Stimulated activated CD4-positive, alpha-beta T cell treated with anti-CD3 and anti-CD28 coated beads, Interleukin-1b, Interleukin-23, amount 100 ng/mL, for 1 hour (primary cell): ENCODE results near the gene MACF1.
"Not testable (repeated sequence)": the region's sequence is repeated elsewhere in the genome, so short reads cannot be mapped to it uniquely, and the experiment has no call there.

ENCODE experiments used
- DNase-seq, 2 donors: peaks; one replicate each; pipeline ENCODE4 v3.0.0-alpha.2; 2020; ENCODE audit warnings: low read depth in 2 of 2

Gene MACF1, protein sequence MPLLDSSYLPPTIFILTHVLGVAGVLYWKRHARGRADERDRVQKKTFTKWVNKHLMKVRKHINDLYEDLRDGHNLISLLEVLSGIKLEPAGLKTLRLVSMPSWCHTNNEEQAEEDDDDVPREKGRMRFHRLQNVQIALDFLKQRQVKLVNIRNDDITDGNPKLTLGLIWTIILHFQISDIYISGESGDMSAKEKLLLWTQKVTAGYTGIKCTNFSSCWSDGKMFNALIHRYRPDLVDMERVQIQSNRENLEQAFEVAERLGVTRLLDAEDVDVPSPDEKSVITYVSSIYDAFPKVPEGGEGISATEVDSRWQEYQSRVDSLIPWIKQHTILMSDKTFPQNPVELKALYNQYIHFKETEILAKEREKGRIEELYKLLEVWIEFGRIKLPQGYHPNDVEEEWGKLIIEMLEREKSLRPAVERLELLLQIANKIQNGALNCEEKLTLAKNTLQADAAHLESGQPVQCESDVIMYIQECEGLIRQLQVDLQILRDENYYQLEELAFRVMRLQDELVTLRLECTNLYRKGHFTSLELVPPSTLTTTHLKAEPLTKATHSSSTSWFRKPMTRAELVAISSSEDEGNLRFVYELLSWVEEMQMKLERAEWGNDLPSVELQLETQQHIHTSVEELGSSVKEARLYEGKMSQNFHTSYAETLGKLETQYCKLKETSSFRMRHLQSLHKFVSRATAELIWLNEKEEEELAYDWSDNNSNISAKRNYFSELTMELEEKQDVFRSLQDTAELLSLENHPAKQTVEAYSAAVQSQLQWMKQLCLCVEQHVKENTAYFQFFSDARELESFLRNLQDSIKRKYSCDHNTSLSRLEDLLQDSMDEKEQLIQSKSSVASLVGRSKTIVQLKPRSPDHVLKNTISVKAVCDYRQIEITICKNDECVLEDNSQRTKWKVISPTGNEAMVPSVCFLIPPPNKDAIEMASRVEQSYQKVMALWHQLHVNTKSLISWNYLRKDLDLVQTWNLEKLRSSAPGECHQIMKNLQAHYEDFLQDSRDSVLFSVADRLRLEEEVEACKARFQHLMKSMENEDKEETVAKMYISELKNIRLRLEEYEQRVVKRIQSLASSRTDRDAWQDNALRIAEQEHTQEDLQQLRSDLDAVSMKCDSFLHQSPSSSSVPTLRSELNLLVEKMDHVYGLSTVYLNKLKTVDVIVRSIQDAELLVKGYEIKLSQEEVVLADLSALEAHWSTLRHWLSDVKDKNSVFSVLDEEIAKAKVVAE (N-terminal part only)

GRCh38 chr1:39204441-39205081 lies at the start of gene MACF1:
TSS of gene MACF1 (plus strand) at chr1:39204695. CDS start at chr1:39205023, 328 bp downstream.
- DNase-seq = no peak

- no peak for DNase-seq
These were observed 47.2 kb upstream of the MACF1 start for GRCh38 chr1:39157304-39157703.

GRCh38 chr1:39158327-39159086 lies 46.0 kb upstream of the MACF1 start:
- DNase-seq = no peak

DNA sequence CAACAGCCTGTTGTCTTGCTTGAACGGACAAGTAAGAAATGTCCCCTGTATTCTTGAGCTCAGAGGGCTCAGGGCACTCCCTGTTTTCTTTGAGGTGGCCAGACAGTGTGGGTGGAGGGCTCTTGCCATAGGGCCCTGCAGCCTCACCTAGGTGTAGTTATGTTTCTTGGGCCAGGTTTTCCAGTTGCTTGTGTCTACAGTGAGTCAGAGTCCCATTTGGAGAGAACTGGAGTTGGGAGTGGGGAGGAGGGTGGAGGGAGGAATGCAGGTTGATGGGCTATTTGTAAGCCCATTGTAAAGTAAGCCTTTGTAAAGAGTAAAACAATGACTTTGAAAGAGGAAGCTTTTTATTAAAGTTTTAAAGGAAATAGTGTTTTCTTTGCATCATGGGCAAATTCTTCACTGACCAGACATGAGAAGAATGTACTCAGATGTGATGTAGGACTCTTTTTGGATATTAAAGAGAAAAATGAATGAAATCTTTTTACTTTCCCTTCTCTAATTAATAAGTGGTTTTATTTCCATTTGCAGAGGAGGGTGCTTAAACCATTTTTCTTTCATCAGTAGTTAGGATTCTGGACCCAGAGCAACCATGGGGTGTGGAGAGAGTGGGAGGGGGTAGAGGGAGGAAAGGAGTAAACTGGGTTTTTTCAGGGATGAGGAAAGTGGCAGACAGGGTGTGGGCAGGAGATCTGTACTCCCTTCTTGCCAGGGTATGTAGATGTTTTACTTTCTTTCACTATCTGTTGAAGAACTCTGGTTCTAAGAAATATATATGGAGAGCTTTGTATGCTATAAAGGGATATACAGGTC lies 45.1 kb upstream of the MACF1 start:
- no peak for DNase-seq

DNA sequence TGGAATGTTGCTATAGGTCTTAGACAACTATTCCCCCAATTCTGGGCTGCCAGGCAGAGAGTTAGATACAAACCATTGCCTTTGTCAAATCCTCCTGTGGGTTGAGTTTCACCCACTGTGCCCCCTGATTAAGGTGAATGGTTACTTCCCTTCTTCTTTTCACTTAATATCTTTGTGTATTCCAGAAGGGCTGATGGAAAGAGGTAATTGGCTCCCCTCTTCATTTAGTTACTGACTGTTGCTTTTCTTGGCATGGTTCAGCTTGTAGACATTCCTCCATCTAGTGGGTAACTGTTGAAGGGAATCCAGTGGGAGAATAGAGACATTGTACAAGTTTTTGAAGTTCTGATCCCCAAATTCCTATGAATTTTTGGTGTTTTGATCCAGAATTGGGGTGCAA lies 43.8 kb upstream of the MACF1 start:
- no peak for DNase-seq

DNA sequence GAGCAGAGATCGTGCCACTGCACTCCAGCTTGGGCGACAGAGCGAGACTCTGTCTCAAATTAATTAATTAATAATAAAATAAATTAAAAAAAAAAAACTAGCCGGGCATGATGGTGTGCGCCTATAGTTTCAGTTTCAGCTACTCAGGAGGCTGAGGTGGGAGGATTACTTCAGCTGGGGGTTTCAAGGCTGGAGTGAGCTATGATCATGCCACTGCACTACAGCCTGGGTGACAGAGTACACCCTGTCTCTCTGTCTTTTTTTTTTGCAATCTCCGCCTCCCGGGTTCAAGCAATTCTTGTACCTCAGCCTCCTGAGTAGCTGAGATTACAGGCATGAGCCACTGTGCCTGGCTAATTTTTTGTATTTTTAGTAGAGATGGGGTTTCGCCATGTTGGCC lies 42.7 kb upstream of the MACF1 start:
- not testable (repeated sequence) for DNase-seq

GRCh38 chr1:39163469-39163868 lies 41.0 kb upstream of the MACF1 start:
- DNase-seq = no peak

- DNase-seq = no peak
These were observed 40.2 kb upstream of the MACF1 start for GRCh38 chr1:39164256-39164655.

- DNase-seq = no peak
These were observed 39.4 kb upstream of the MACF1 start for GRCh38 chr1:39165049-39165448.

DNA sequence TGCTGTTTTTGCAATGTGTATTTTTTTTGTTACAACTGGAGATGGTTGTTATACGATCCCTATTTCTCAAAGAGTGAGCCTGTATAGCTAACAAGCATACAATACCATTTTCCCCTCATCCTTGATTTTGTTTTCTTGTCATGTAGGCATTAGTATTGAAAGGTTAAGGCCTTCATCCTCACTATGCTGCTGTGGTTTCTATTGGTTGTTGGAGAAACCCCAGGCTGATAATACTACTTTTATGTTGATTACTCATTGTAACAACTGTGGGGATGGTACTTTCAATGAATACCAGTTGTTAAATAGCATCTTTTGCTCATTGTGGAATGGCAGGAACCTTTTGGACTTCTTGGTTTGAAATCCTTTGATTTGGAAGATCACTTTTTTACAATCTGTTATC lies 39.0 kb upstream of the MACF1 start:
- DNase-seq = no peak

- DNase-seq = no peak
These were observed 36.8 kb upstream of the MACF1 start for GRCh38 chr1:39167632-39168209.

DNA sequence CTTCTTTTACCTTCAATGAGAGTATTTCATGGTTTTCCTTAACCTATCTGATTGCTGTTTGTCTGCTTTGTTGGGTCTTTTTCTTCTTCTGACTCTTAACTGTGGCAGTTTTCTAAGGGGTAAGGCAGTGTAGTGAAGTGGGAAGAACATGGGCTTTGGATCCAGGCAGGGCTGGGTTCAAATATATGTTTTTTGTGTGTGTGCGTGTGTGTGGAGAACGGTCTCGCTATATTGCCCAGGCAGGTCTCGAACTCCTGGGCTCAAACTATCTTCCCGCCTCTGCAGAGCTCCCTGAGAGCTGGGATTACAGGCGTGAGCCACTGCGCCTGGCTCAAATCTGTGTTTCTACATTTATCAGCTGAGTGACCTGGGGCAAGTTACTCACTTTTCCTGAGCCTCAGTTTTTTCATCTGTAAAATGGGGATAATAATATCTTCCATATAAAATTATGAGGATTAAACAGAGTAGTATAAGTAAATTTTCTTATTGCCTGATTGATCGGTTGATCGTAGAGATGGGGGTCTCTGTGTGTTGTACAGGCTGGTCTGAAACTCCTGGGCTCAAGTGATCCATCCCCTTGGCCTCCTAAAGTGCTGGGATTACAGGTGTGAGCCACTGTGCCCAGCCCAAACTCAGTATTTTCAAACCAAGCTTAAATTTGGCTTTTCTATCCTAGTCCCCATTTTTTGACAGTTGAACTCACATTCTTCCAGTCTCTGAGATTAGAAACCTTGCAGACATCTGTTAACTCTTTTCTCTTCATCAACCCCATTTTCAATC lies 36.0 kb upstream of the MACF1 start:
- no peak for DNase-seq

- DNase-seq = no peak
These were observed 33.5 kb upstream of the MACF1 start for GRCh38 chr1:39170731-39171667.

DNA sequence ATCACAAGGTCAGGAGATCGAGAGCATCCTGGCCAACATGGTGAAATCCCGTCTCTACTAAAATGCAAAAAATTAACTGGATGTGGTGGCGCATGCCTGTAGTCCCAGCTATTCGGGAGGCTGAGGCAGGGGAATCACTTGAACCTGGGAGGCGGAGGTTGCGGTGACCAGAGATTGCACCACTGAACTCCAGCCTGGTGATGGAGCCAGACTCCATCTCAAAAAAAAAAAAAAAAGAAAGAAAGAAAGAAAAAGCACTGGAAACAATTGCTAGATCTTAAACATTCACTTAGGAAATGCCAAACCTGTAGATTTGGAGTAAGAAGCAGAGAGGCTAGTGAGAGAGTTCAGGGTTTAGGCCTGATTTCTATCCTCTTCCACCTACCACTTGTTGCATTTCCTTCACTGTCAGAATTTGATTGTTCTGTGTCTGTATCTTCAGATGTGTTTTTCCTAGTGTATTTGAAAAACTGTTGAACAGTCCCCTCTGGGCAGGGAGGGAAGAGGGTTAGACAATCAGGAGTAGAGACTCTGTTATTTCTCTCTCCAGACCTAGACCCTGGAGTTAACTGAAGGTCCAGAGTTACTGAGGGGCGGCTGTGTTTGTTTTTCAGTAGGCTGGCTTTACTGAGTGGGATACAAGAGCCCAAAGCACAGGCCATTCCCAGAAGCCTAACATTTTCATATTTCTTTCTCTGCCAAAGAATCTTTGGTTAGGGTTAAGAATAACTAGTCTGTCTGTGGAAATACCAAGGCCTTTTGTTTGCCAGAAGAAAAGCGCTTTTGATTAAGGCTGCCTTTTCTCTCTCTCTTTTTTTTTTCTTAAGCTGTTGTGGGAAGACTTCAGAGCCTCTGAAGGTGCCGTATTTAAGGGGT lies 31.1 kb upstream of the MACF1 start:
- DNase-seq = no peak

- DNase-seq = no peak
These were observed 30.5 kb upstream of the MACF1 start for GRCh38 chr1:39173995-39174380.

DNA sequence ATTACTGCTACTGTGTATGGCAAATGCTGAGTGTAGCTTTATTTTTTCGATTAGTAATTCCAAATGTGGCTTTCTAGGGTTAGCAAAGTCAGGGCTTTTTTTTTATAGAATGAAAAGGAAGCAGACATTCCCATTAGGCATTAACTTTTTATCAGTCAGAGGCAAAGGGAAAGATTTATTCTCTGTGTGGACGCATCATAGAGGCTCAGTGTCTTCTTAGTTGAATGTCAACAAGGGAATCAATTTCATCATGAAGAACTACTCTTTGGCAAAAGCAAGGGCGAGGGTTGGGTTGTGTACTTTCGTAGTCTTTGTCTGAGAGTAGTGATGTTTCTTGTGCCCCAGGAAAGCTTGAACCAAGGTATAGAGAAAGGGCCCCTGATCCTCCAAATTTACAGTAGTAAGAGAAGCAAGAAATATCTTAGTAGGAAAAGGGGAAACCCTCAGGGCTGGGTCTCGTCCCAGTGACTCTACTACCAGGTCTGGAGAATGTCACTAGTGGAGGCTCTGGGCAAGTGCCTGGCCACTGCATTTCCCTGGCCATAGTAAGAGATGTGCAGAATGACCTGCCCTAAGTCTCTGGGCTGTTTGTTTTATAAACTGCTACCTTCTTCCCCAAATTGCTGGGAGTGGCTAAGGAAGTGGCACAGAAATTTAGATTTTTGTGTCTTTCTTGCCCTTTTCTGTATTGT lies 30.0 kb upstream of the MACF1 start:
- DNase-seq = no peak
